OCI-M2 (cell line): Measurements from ENCODE around the gene SAMD7.

Experiments
- DNase-seq: peaks from one replicate; lab custom pipeline; 2025; ENCODE audit not compliant: unreplicated experiment; lab: John Stamatoyannopoulos, UW

Gene SAMD7, protein sequence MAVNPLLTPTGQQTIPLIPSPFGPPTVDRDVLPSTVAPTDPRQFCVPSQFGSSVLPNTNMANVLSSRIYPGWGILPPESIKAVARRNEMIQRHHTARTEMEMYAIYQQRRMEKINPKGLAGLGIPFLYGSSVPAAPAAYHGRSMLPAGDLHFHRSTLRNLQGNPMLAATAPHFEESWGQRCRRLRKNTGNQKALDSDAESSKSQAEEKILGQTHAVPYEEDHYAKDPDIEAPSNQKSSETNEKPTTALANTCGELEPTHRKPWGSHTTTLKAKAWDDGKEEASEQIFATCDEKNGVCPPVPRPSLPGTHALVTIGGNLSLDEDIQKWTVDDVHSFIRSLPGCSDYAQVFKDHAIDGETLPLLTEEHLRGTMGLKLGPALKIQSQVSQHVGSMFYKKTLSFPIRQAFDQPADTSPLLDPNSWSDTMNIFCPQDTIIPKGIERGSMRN

GRCh38 chr3:169911272-169911671 is at the start of gene SAMD7:
Gene SAMD7 (plus strand): TSS chr3:169911572. CDS start chr3:169919499, 7,927 bp downstream.
- no peak for DNase-seq

DNA sequence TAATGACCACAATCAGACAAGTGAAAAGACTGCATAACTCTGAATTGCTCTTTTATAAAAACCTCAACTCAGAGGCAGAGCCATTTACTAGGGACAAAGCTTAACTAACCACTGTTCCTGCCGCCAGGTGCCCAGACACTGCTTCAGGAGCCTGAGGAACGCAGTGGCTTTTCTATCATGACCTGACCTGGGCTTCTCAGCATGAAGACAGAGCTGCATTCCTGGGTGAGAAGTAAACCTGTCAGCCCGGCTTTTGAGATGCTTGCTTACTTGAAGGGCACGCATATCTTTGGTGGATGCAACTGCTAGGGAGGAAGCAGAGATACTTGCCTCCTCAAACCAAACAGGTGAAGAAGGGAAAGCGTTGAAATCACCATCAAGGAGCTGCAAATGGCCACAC is 49.5 kb upstream of the SAMD7 start:
- no peak for DNase-seq

DNA sequence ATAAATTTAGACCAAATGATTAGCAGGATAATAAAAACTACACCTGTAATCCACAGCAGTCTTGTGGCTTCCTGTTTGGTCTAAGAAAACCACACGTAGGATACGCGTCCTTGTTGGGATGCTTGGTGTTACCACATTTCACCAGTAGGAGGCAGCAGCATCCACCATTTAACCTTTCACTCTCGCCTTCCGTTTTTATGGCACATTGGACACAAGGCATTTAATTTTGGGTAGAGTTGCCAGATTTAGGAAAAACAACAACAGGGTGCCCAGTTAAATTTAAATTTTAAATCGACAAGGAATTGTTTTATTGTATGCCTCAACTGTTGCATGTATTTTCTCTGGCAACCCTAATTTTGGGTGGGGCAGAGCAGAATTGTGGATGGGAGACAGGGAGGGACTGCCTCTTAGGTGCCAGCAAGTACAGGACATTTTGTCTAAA is 47.9 kb upstream of the SAMD7 start:
- peak; percentile 5 for DNase-seq

GRCh38 chr3:169864270-169864669 is 47.1 kb upstream of the SAMD7 start:
- DNase-seq, result no peak

DNA sequence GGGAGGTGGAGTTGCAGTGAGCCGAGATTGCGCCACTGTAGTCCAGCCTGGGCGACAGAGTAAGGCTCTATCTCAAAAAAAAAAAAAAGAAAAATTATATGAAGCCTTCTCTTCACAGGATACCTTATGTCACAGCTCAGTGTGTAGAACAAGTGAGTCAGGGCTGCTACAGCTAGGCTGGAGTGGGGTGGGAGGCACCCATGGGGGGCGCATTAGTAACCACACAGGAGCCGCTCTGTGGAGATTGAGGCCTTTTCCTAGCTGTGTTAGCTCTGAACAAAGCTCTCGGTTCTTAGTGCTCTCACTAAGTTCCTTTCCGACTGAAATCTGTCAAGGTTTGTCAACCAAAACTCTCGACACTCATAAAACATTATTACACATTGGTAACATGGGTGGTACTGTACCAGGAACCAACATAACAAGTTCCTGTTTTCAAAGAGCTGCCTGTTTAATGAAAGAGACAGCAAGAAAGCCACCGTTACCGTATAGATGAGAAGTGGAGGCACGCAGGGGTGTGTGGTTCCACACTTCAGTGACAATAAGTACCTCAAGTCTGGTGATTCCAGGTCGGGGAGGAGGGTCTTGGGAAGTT is 46.1 kb upstream of the SAMD7 start:
- DNase-seq, result no peak

- no peak for DNase-seq
Measured at GRCh38 chr3:169867584-169868210, 43.7 kb upstream of the SAMD7 start.

DNA sequence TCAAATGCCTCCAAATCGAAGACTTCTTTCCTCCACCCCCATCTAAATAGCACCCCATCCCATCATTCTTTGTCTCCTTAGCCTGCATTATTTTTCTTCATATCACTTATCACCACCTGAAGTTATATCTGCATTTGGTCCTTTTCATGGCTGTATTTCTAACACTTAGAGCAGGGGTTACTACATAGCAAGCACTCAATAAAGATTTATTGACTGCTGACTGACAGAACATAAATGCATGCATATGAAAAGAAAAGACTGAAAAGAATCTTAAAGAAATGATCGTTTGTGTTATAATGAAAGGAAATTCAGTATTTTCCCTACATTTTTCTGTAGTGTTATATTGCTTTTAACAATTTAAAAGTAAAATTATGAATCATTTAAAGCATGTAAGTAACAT is 43.0 kb upstream of the SAMD7 start:
- no peak for DNase-seq

GRCh38 chr3:169869484-169870220 is 41.7 kb upstream of the SAMD7 start, which contains the start of gene LRRC31:
Gene LRRC31 (minus strand): TSS chr3:169869935. CDS start chr3:169869807, 128 bp downstream.
- no peak for DNase-seq

DNA sequence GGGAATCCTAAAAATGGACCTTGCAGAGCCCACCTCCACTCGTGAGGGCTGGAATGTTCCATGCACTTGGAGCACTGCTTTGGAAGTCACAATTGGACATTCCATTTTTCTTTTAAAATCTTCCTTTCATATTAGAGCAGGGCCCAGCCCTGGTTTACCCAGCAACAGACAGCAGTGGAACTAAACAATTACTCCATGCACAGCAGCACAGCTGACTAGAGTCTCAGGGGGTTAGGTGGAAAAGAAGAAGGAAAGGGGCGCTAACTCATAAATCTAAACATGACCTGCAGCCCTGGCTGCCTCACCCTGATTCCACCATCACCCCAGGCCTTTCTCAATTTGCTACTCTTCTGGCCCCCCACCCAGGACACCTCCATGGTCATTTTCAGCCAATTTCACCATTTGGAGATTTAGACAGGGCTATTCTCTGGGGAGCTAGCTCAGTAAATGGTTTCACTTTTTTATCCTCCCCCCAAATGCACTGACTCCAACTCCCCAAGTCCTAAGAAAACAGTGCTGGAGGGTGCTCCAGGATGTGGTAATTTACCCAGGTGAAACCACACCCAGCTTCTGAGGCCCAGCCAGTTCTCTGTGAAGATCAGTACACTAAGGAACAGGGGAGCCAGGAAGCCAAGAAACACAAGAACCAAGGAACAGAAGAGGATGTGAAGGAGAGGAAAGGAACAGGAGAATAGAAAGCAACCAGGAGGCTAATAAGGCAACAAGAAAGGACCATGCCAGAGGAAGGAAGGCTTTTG is 40.1 kb upstream of the SAMD7 start:
- no peak for DNase-seq

DNA sequence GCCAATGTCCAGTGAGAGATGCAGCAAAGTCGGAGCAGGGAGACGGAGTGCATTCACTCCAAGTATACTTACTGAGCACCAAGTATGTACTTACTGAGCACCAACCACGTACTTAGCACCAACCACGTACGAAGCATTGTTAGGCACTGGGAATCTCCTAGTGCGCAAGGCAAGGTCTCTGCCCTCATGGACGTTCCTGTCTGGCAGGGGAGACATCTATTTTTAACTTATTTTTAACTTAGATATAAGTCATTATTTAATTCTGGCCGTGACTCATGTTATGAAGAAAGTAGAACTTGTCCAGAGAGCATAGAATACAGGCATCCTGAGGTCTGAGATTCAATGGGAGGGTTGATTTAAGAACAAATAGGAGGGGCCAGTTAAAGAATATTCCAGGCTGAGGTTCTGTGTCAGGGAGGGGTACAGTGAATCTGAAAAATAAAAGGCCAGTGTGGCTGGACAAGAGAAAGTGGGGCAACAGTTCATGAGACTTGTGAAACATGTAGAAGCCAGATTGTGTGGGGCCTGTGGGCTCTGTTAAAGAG is 32.3 kb upstream of the SAMD7 start:
- DNase-seq, result no peak

DNA sequence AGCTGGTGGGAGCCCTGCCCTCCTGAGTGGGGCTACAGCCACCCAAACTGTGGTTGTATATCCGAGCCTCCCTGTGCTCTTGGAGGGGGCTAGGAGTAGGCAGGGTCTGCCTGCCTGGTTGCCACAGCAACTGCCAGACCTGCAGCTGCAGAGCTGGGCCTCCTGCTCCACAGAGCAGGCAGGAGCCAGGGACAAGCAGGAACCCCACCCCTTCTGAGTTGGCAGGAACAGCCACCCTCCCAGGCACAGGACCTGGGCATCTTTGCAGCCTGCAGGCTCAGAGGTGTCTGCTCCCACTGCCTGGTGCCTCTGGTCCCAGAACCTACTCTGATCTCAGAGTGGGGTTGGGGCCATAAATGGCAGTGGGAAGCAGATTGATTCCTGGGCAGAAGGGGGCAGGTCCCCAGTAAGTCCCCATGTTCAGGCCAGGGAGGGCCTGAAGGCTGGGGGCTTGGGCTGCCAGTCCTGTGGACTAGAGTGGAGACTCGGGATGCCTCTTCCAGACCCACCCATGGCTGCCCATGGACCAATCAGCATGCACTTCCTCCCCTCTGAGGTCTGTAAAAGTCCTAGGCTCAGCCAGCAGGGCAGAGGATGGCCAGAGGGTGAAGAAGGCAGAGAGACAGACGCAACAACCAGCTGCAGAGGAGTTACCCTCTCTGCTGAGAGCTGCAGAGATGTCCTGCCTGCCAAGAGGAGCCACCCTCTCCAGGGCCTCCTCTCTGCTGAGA is 31.4 kb upstream of the SAMD7 start:
- no peak for DNase-seq

- DNase-seq, result no peak
Measured at GRCh38 chr3:169880576-169881250, 30.7 kb upstream of the SAMD7 start.

- no peak for DNase-seq
Measured at GRCh38 chr3:169886671-169887070, 24.7 kb upstream of the SAMD7 start.

DNA sequence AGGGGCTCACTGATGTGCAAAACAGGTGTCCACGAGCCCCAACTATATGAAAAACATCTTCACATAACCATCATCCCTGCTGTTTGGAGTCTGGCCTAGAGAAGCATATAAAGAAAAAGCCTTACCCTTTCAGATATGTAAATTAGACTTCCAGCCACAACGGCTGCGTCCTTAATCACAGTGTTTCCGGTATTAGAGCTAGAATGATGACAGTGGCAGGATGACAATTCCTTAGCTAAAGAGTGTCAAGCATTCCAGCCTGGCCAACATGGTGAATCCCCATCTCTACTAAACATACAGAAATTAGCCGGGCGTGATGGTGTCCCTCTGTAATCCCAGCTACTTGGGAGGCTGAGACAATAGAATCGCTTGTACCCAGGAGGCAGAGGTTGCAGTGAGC is 19.5 kb upstream of the SAMD7 start:
- no peak for DNase-seq

DNA sequence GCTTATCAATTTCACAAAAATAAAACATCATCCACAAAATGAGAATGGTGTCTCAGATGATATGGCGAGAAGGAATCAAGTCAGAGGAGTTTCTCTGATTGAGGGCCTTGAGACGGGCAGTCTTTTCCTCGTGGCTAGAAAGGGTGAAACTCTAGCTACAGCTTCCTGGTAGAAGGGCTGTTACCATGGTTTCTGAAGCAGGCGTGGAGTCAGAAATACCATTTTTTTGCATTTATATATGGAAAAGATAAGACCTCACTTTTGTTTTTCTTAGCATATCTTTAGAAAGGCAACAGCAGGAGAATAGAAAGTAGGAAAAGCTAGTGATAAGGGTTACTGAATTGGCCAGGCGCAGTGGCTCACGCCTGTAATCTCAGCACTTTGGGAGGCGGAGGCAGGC is 17.3 kb upstream of the SAMD7 start:
- DNase-seq, result no peak

- no peak for DNase-seq
Measured at GRCh38 chr3:169895072-169895471, 16.3 kb upstream of the SAMD7 start.

DNA sequence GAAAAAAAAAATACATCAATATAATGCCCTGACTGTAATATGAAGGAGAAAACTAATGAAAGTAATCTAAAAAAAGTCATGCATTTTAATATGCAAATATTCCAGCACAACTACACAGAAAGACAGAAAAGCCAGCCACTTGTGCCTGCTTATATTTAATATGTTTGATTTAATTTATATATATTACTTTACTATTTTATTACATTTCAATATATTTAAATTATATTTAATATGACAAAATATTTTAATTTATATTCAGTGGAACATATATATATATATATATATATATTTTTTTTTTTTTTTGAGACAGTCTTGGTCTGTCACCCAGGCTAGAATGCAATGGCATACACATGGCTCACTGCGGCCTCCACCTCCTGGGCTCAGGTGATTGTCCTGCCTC is 14.1 kb upstream of the SAMD7 start:
- DNase-seq, result no peak

GRCh38 chr3:169901453-169901852 is 9.9 kb upstream of the SAMD7 start:
- no peak for DNase-seq

GRCh38 chr3:169905404-169905803 is 6.0 kb upstream of the SAMD7 start:
- DNase-seq, result no peak
